ENCODE measurements around the gene KRTAP6-2. TPM values are rescaled to one million over a fixed set of nuclear protein-coding genes. Genes with fewer than 3 reads are reported as not detected.

KRTAP6-2 gene
- total RNA-seq, 1 experiment from 2014 or later = not detected

GRCh38 chr21:30561264-30561895, 37.3 kb downstream of the KRTAP6-2 start, which contains the start of gene KRTAP19-7:
Gene KRTAP19-7 (minus strand): TSS chr21:30561314. CDS start chr21:30561289, 25 bp downstream.
- intact Hi-C loops (cut with micrococcal nuclease; ENCODE audit: unreplicated experiment) = no loop called here
- TF ChIP-seq CTCF (conservative IDR thresholded peaks at IDR 0.05; ENCODE audit: low read depth, low read length) (no peak), EZH2 (IDR thresholded peaks at IDR 0.05; ENCODE audit: borderline replicate concordance, low read depth, low read length, poor library complexity, severe bottlenecking) (no peak)
- Histone ChIP-seq H3K9me3 (ENCODE audit: low read depth, low read length, poor library complexity, severe bottlenecking) (peaks cover 7% of the 10 kb centered on the region), H3K4me1 (ENCODE audit: insufficient read depth, low read length, poor library complexity, severe bottlenecking) (no peaks in the 10 kb centered on the region), H3K36me3 (ENCODE audit: insufficient read depth, low read length, poor library complexity, severe bottlenecking) (no peaks in the 10 kb centered on the region), H3K27ac (ENCODE audit: low read depth, low read length, poor library complexity, severe bottlenecking) (no peak within 1 kb of the TSS), H3K4me3 (ENCODE audit: low read depth, low read length, poor library complexity, severe bottlenecking) (no peak within 1 kb of the TSS), H3K27me3 (replicated peaks; ENCODE audit: insufficient read depth, low read depth, low read length, poor library complexity) (no peaks in the 10 kb centered on the region)
- ChIA-PET CTCF (no interaction called here), POLR2A (ENCODE audit: low non-redundant PET) (no interaction called here)
- no TSS peak for BruUV-seq (replicated peaks)
- no peak for DNase-seq (ENCODE audit: low spot score)

GRCh38 chr21:30555095-30555494, 43.6 kb downstream of the KRTAP6-2 start:
- H3K9me3 ChIP-seq (ENCODE audit: low read depth, low read length, poor library complexity, severe bottlenecking) = peaks cover 2% of the 10 kb centered on the region
- TF ChIP-seq CTCF (conservative IDR thresholded peaks at IDR 0.05; ENCODE audit: low read depth, low read length) = no peak
- TF ChIP-seq EZH2 (IDR thresholded peaks at IDR 0.05; ENCODE audit: borderline replicate concordance, low read depth, low read length, poor library complexity, severe bottlenecking) = no peak
- POLR2A ChIA-PET (ENCODE audit: low non-redundant PET) = no interaction called here
- no peak for DNase-seq (ENCODE audit: low spot score)
- no peaks in the 10 kb centered on the region for H3K27me3 ChIP-seq (replicated peaks; ENCODE audit: insufficient read depth, low read depth, low read length, poor library complexity)
- no peak overlapping the region for H3K27ac ChIP-seq (ENCODE audit: low read depth, low read length, poor library complexity, severe bottlenecking)
- no peaks in the 10 kb centered on the region for H3K36me3 ChIP-seq (ENCODE audit: insufficient read depth, low read length, poor library complexity, severe bottlenecking)
- CTCF ChIA-PET = no interaction called here
- no peaks in the 10 kb centered on the region for H3K4me1 ChIP-seq (ENCODE audit: insufficient read depth, low read length, poor library complexity, severe bottlenecking)
- BruUV-seq (replicated peaks) = no TSS peak
- no peak overlapping the region for H3K4me3 ChIP-seq (ENCODE audit: low read depth, low read length, poor library complexity, severe bottlenecking)
- intact Hi-C loops (cut with micrococcal nuclease; ENCODE audit: unreplicated experiment) = no loop called here

- POLR2A ChIA-PET (ENCODE audit: low non-redundant PET) = no interaction called here
Measured at GRCh38 chr21:30552782-30553181, 45.9 kb downstream of the KRTAP6-2 start.

More at GRCh38 chr21:30552782-30553181, 45.9 kb downstream of the KRTAP6-2 start:
- no peaks in the 10 kb centered on the region for H3K9me3 ChIP-seq (ENCODE audit: low read depth, low read length, poor library complexity, severe bottlenecking)
- H3K4me3 ChIP-seq (ENCODE audit: low read depth, low read length, poor library complexity, severe bottlenecking) = no peak overlapping the region
- no peaks in the 10 kb centered on the region for H3K4me1 ChIP-seq (ENCODE audit: insufficient read depth, low read length, poor library complexity, severe bottlenecking)
- no TSS peak for BruUV-seq (replicated peaks)
- DNase-seq (ENCODE audit: low spot score) = no peak
- H3K27ac ChIP-seq (ENCODE audit: low read depth, low read length, poor library complexity, severe bottlenecking) = no peak overlapping the region
- CTCF ChIA-PET = no interaction called here
- no peaks in the 10 kb centered on the region for H3K27me3 ChIP-seq (replicated peaks; ENCODE audit: insufficient read depth, low read depth, low read length, poor library complexity)
- TF ChIP-seq CTCF (conservative IDR thresholded peaks at IDR 0.05; ENCODE audit: low read depth, low read length) = no peak
- no peak for TF ChIP-seq EZH2 (IDR thresholded peaks at IDR 0.05; ENCODE audit: borderline replicate concordance, low read depth, low read length, poor library complexity, severe bottlenecking)
- no peaks in the 10 kb centered on the region for H3K36me3 ChIP-seq (ENCODE audit: insufficient read depth, low read length, poor library complexity, severe bottlenecking)
- intact Hi-C loops (cut with micrococcal nuclease; ENCODE audit: unreplicated experiment) = no loop called here

Other genes with a start within 250 kb of the KRTAP6-2 start
- not detected in 2 replicates for gene KRTAP13-2, start 226.6 kb downstream of the KRTAP6-2 start, total RNA-seq (2021)
- gene KRTAP13-1, start 202.9 kb downstream of the KRTAP6-2 start, total RNA-seq (2021) = not detected in 2 replicates
- not detected in 2 replicates for gene KRTAP13-3, start 173.0 kb downstream of the KRTAP6-2 start, total RNA-seq (2021)
- not detected in 2 replicates for gene KRTAP13-4, start 168.7 kb downstream of the KRTAP6-2 start, total RNA-seq (2021)
- not detected in 2 replicates for gene KRTAP15-1, start 158.6 kb downstream of the KRTAP6-2 start, total RNA-seq (2021)
- gene KRTAP19-1, start 118.5 kb downstream of the KRTAP6-2 start, total RNA-seq (2021) = not detected in 2 replicates
- gene KRTAP19-2, start 111.5 kb downstream of the KRTAP6-2 start, total RNA-seq (2021) = not detected in 2 replicates
- gene KRTAP19-3, start 106.9 kb downstream of the KRTAP6-2 start, total RNA-seq (2021) = not detected in 2 replicates
- not detected in 2 replicates for gene KRTAP19-4, start 101.7 kb downstream of the KRTAP6-2 start, total RNA-seq (2021)
- not detected in 2 replicates for gene KRTAP19-5, start 96.8 kb downstream of the KRTAP6-2 start, total RNA-seq (2021)
- gene KRTAP19-6, start 57.0 kb downstream of the KRTAP6-2 start, total RNA-seq (2021) = not detected in 2 replicates
- gene KRTAP19-7, start 37.6 kb downstream of the KRTAP6-2 start, total RNA-seq (2021) = not detected in 2 replicates
- gene KRTAP22-2, start 8.5 kb downstream of the KRTAP6-2 start, total RNA-seq (2021) = not detected in 2 replicates
- gene KRTAP6-3, start 6.5 kb downstream of the KRTAP6-2 start, total RNA-seq (2021) = not detected in 2 replicates
- not detected in 2 replicates for gene KRTAP22-1, start 2.2 kb upstream of the KRTAP6-2 start, total RNA-seq (2021)
- not detected in 2 replicates for gene KRTAP6-1, start 15.0 kb upstream of the KRTAP6-2 start, total RNA-seq (2021)
- not detected in 2 replicates for gene KRTAP20-1, start 17.5 kb upstream of the KRTAP6-2 start, total RNA-seq (2021)
- not detected in 2 replicates for gene KRTAP20-4, start 21.7 kb upstream of the KRTAP6-2 start, total RNA-seq (2021)
- not detected in 2 replicates for gene KRTAP20-2, start 36.3 kb upstream of the KRTAP6-2 start, total RNA-seq (2021)
- gene KRTAP20-3, start 44.0 kb upstream of the KRTAP6-2 start, total RNA-seq (2021) = not detected in 2 replicates
- not detected in 2 replicates for gene KRTAP21-3, start 119.9 kb upstream of the KRTAP6-2 start, total RNA-seq (2021)
- not detected in 2 replicates for gene KRTAP21-2, start 148.4 kb upstream of the KRTAP6-2 start, total RNA-seq (2021)
- gene KRTAP21-1, start 156.5 kb upstream of the KRTAP6-2 start, total RNA-seq (2021) = not detected in 2 replicates
- gene KRTAP8-1, start 214.4 kb upstream of the KRTAP6-2 start, total RNA-seq (2021) = not detected in 2 replicates
- not detected in 2 replicates for gene KRTAP7-1, start 230.9 kb upstream of the KRTAP6-2 start, total RNA-seq (2021)

All from A673 (cell line).